ENCODE data around the gene VAX1.

DNA sequence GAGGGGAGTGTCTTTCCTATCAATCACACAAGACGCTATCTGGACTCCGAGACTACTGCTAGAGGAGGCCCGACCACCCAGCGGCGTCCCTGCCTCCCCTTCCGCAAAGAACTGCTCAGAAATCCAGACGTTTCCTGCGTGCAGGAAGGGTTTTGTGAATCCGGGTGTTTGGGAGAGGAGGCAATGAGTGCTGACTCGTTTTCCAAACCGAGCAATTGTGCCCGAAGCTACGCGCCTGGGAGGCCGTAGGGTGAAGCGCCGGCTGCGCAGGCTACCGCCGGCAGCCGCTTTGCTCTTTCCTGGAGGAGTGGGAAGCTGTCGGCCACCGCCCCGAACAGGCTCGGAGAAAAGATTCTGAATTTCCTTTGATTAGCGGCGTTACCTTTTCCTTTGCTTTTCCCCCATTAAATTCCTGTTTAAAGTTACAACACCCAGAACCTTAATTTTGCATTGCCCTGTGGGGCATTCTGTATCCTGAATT, 5.3 kb downstream of the VAX1 start:
- TF ChIP-seq, protein P1, sequence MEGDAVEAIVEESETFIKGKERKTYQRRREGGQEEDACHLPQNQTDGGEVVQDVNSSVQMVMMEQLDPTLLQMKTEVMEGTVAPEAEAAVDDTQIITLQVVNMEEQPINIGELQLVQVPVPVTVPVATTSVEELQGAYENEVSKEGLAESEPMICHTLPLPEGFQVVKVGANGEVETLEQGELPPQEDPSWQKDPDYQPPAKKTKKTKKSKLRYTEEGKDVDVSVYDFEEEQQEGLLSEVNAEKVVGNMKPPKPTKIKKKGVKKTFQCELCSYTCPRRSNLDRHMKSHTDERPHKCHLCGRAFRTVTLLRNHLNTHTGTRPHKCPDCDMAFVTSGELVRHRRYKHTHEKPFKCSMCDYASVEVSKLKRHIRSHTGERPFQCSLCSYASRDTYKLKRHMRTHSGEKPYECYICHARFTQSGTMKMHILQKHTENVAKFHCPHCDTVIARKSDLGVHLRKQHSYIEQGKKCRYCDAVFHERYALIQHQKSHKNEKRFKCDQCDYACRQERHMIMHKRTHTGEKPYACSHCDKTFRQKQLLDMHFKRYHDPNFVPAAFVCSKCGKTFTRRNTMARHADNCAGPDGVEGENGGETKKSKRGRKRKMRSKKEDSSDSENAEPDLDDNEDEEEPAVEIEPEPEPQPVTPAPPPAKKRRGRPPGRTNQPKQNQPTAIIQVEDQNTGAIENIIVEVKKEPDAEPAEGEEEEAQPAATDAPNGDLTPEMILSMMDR (IDR thresholded peaks at IDR 0.05), result no peak
- no peak for TF ChIP-seq POLR2A (IDR thresholded peaks at IDR 0.05)

All from thyroid gland (tissue), 4 donors.